SKM-1 (cell line): ENCODE measurements around the gene SLC25A12.
"Not testable (repeated sequence)": the region's sequence is repeated elsewhere in the genome, so short reads cannot be mapped to it uniquely, and the experiment has no call there.

ENCODE experiments used
- DNase-seq: peaks from one replicate; lab custom pipeline; 2025; ENCODE audit not compliant: unreplicated experiment; lab: John Stamatoyannopoulos, UW

The SLC25A12 gene

GRCh38 chr2:171893824-171894611 lies at the start of gene SLC25A12:
Gene SLC25A12 (minus strand): TSS chr2:171894244. CDS start chr2:171894214, 30 bp downstream.
- DNase-seq = peak; percentile 64

- no peak for DNase-seq
These were observed 47.3 kb upstream of the SLC25A12 start for GRCh38 chr2:171941316-171941699.

GRCh38 chr2:171939743-171940071 lies 45.7 kb upstream of the SLC25A12 start:
- DNase-seq = no peak

- DNase-seq = no peak
These were observed 45.2 kb upstream of the SLC25A12 start for GRCh38 chr2:171939058-171939742.

GRCh38 chr2:171930385-171930784 lies 36.3 kb upstream of the SLC25A12 start:
- no peak for DNase-seq

GRCh38 chr2:171924170-171924942 lies 30.3 kb upstream of the SLC25A12 start:
- no peak for DNase-seq

- DNase-seq = no peak
These were observed 29.2 kb upstream of the SLC25A12 start for GRCh38 chr2:171923206-171923605.

GRCh38 chr2:171922230-171923022 lies 28.4 kb upstream of the SLC25A12 start, which contains the start of gene HAT1:
Gene HAT1 (plus strand): TSS chr2:171922461. CDS start chr2:171922501, 40 bp downstream.
- DNase-seq = peak; percentile 91

- DNase-seq = no peak
These were observed 27.9 kb upstream of the SLC25A12 start for GRCh38 chr2:171921970-171922229.

GRCh38 chr2:171919453-171919852 lies 25.4 kb upstream of the SLC25A12 start:
- DNase-seq = no peak

GRCh38 chr2:171913517-171913916 lies 19.5 kb upstream of the SLC25A12 start:
- DNase-seq = no peak

GRCh38 chr2:171910494-171910893 lies 16.4 kb upstream of the SLC25A12 start:
- DNase-seq = no peak

GRCh38 chr2:171909266-171909665 lies 15.2 kb upstream of the SLC25A12 start:
- no peak for DNase-seq

- no peak for DNase-seq
These were observed 14.2 kb upstream of the SLC25A12 start for GRCh38 chr2:171908235-171908634.

GRCh38 chr2:171902840-171903420 lies 8.9 kb upstream of the SLC25A12 start:
- DNase-seq = no peak

- DNase-seq = not testable (repeated sequence)
These were observed 5.7 kb upstream of the SLC25A12 start for GRCh38 chr2:171899623-171900282.

GRCh38 chr2:171895786-171896185 lies 1.7 kb upstream of the SLC25A12 start:
- no peak for DNase-seq

GRCh38 chr2:171894612-171894947 lies 536 bp upstream of the SLC25A12 start:
- DNase-seq = no peak

- DNase-seq = no peak
These were observed 734 bp downstream of the SLC25A12 start for GRCh38 chr2:171893196-171893823.

GRCh38 chr2:171889808-171890207 lies 4.2 kb downstream of the SLC25A12 start:
- DNase-seq = no peak
